KOPT-K1 (cell line): Measurements from ENCODE around the gene CRISPLD2.

Experiments used
- H3K27ac ChIP-seq: fragments of 200-600 bp; sonication (generic); 2 replicates; pipeline ENCODE4 v1.5.1; 2016; ENCODE audit warnings: antibody characterized with exemption, mild to moderate bottlenecking, low read depth, low read length; ENCODE audit not compliant: poor library complexity, severe bottlenecking
- H3K36me3 ChIP-seq: fragments of 200-600 bp; sonication (generic); 2 replicates; pipeline ENCODE4 v1.5.1; 2017; ENCODE audit warnings: antibody characterized with exemption, mild to moderate bottlenecking, low read length, moderate library complexity; ENCODE audit not compliant: insufficient read depth
- H3K9me3 ChIP-seq: fragments of 200-600 bp; sonication (generic); 2 replicates; pipeline ENCODE4 v1.5.1; 2017; ENCODE audit warnings: antibody characterized with exemption, low read length, mild to moderate bottlenecking; ENCODE audit not compliant: insufficient read depth, poor library complexity, severe bottlenecking

Gene CRISPLD2

GRCh38 chr16:84813141-84813934 lies 6.4 kb upstream of the CRISPLD2 start:
- no peak overlapping the region for H3K27ac ChIP-seq
- no peaks in the 10 kb centered on the region for H3K36me3 ChIP-seq
- no peaks in the 10 kb centered on the region for H3K9me3 ChIP-seq

GRCh38 chr16:84815462-84815861 lies 4.3 kb upstream of the CRISPLD2 start:
- Histone ChIP-seq H3K27ac (no peak overlapping the region), H3K9me3 (no peaks in the 10 kb centered on the region), H3K36me3 (no peaks in the 10 kb centered on the region)

DNA sequence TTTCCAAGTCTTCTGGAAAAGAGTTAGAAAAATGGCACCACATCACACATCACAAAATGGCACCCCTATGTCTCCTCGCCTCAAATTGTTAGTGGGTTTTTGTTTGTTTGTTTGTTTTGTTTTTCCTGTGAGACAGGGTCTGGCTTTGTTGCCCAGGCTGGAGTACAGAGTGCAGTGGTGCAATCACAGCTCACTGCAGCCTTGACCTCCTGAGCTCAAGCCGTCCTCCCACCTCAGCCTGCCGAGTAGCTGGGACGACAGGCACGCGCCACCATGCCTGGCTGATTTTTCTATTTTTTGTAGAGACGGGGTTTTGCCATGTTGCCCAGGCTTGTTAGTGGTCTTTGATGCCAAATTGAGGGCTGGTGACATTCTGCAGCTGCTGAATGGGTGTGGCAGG lies 3.8 kb upstream of the CRISPLD2 start:
- Histone ChIP-seq H3K36me3 (no peaks in the 10 kb centered on the region), H3K27ac (no peak overlapping the region), H3K9me3 (no peaks in the 10 kb centered on the region)

DNA sequence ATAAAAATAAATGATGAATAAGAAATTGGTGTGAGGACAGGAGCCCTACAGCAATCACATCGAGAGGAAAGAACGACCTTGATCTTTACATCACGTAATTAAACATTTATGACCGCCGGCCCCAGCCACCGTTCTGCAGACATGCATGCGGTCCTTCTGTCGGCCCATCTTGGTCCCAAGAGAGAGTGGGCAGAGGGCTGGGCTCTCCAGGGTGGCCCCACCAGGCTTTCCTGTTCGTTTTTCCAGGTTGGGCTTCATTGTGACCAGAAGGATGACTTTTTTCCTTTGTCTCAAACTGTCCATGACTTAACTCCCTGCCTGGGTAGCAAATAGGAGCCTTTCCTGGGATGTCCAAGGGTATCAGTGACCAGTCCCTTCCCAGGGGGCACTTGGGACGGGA lies 3.3 kb upstream of the CRISPLD2 start:
- no peaks in the 10 kb centered on the region for H3K36me3 ChIP-seq
- no peak overlapping the region for H3K27ac ChIP-seq
- H3K9me3 ChIP-seq, result no peaks in the 10 kb centered on the region

- H3K27ac ChIP-seq, result no peak overlapping the region
Observed at GRCh38 chr16:84817206-84817605, 2.6 kb upstream of the CRISPLD2 start.

GRCh38 chr16:84817613-84818012 lies 2.2 kb upstream of the CRISPLD2 start:
- no peaks in the 10 kb centered on the region for H3K9me3 ChIP-seq
- no peak overlapping the region for H3K27ac ChIP-seq
- H3K36me3 ChIP-seq, result no peaks in the 10 kb centered on the region

More at GRCh38 chr16:84817206-84817605, 2.6 kb upstream of the CRISPLD2 start:
- no peaks in the 10 kb centered on the region for H3K9me3 ChIP-seq
- H3K36me3 ChIP-seq, result no peaks in the 10 kb centered on the region

DNA sequence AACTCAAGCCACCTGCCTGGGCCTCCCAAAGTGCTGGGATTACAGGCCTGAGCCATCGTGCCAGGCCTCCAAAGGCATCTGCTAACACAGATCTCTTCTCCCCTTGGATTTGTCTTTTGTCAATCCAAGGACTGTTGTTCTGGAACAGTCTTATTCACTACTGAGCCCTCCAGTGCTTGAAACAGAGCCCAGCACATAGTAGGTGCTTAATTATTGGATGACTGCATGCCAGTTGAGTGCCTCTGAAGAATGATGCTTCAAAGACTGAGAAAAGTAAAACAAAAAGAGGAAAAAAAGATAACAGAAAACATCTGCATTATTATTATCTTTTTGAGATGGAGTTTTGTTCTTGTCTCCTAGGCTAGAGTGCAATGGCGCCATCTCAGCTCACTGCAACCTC lies 1.7 kb upstream of the CRISPLD2 start:
- Histone ChIP-seq H3K36me3 (no peaks in the 10 kb centered on the region), H3K9me3 (no peaks in the 10 kb centered on the region), H3K27ac (no peak overlapping the region)

- Histone ChIP-seq H3K36me3 (no peaks in the 10 kb centered on the region), H3K9me3 (no peaks in the 10 kb centered on the region)
Observed at GRCh38 chr16:84818989-84819643, 669 bp upstream of the CRISPLD2 start.

DNA sequence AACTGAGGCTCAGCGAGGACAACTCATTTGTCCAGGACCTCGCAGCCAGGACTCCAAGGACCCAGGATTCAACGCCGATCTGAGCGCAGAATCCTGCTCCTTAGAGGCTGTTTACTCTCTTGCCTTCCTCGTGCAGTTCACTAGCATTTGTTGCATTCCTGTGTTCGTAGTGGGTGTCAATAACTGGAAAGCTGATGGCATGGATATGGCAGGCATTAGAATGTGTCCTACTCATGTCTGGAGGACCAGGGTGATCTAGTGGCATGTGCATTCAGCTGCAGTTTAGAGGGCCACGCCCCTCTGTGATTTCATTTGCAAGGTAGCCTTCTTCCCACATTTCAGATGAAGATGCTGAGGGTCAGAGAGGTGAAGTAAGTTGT lies 510 bp downstream of the CRISPLD2 start:
- Histone ChIP-seq H3K27ac (no peak overlapping the region), H3K9me3 (no peaks in the 10 kb centered on the region), H3K36me3 (no peaks in the 10 kb centered on the region)

More at GRCh38 chr16:84818989-84819643, 669 bp upstream of the CRISPLD2 start:
- no peak overlapping the region for H3K27ac ChIP-seq

GRCh38 chr16:84820771-84821170 lies 986 bp downstream of the CRISPLD2 start:
- Histone ChIP-seq H3K36me3 (no peaks in the 10 kb centered on the region), H3K27ac (no peak overlapping the region), H3K9me3 (no peaks in the 10 kb centered on the region)

GRCh38 chr16:84821179-84821578 lies 1.4 kb downstream of the CRISPLD2 start:
- H3K9me3 ChIP-seq, result no peaks in the 10 kb centered on the region
- H3K27ac ChIP-seq, result no peak overlapping the region
- no peaks in the 10 kb centered on the region for H3K36me3 ChIP-seq

GRCh38 chr16:84821728-84822689 lies 2.2 kb downstream of the CRISPLD2 start:
- Histone ChIP-seq H3K9me3 (no peaks in the 10 kb centered on the region), H3K27ac (no peak overlapping the region), H3K36me3 (no peaks in the 10 kb centered on the region)

- H3K9me3 ChIP-seq, result no peaks in the 10 kb centered on the region
Observed at GRCh38 chr16:84822990-84823389, 3.2 kb downstream of the CRISPLD2 start.

DNA sequence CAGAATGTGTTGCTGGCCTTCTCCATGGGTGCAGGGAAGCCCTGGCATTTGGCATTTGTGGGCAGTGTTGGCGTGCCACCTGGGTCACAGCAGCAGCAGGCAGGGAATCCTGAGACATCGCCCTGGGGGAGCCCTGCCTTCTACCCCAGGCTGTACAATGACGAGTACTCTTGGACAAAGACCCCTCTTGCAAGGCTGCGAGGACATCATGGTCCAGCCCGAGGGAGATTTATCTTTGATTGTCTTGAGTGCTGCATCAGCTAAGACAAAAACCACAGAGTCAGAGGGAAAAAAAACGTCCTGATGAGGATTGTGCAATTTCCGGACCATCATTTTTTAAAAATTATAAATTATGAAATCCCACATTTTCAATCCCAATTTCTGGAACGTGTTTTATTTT lies 3.7 kb downstream of the CRISPLD2 start:
- no peaks in the 10 kb centered on the region for H3K36me3 ChIP-seq
- H3K9me3 ChIP-seq, result no peaks in the 10 kb centered on the region
- H3K27ac ChIP-seq, result no peak overlapping the region

More at GRCh38 chr16:84822990-84823389, 3.2 kb downstream of the CRISPLD2 start:
- no peak overlapping the region for H3K27ac ChIP-seq
- H3K36me3 ChIP-seq, result no peaks in the 10 kb centered on the region

DNA sequence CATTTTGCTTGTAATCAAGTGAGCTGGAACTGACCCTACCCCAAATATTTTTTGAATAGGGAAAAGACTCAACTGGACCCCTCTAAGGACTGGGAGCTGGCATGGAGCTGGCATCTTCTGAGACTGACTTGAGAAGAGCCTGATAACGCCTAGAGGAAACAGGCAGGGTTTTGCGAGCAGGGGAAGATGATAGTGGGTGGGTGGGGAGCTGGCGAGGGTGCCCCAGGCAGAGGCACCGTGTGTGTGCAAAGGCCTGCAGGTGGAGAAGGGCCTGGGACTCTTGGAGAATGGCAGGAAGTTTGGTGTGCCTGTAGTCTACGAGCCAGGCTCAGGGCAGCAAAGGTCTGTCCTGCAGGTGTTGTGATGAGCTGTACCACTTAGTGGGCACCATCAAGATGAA lies 4.1 kb downstream of the CRISPLD2 start:
- H3K27ac ChIP-seq, result no peak overlapping the region
- H3K36me3 ChIP-seq, result no peaks in the 10 kb centered on the region

More for the DNA sequence above, 4.1 kb downstream of the CRISPLD2 start:
- no peaks in the 10 kb centered on the region for H3K9me3 ChIP-seq
